Mammary epithelial cell (primary cell): ENCODE data around the gene HIP1.

Experiments
- EZH2 ChIP-seq: IDR thresholded peaks from 2 replicates; pipeline ENCODE4 v1.6.1; 2012; ENCODE audit warnings: low read length, inconsistent platforms, borderline replicate concordance
- TF ChIP-seq, protein P1 (sequence below), 2 donors: IDR thresholded peaks in 1 of 2; conservative IDR thresholded peaks in 1 of 2; 2 replicates each; pipeline ENCODE4 v1.5.1; 2011 to 2012; ENCODE audit warnings: inconsistent platforms in 2 of 2, low read length in 2 of 2, mild to moderate bottlenecking in 2 of 2, control low read depth in 1 of 2, low read depth in 1 of 2; ENCODE audit not compliant: insufficient read depth in 1 of 2; ENCODE audit errors: extremely low read depth in 1 of 2

- TF ChIP-seq, protein P1, sequence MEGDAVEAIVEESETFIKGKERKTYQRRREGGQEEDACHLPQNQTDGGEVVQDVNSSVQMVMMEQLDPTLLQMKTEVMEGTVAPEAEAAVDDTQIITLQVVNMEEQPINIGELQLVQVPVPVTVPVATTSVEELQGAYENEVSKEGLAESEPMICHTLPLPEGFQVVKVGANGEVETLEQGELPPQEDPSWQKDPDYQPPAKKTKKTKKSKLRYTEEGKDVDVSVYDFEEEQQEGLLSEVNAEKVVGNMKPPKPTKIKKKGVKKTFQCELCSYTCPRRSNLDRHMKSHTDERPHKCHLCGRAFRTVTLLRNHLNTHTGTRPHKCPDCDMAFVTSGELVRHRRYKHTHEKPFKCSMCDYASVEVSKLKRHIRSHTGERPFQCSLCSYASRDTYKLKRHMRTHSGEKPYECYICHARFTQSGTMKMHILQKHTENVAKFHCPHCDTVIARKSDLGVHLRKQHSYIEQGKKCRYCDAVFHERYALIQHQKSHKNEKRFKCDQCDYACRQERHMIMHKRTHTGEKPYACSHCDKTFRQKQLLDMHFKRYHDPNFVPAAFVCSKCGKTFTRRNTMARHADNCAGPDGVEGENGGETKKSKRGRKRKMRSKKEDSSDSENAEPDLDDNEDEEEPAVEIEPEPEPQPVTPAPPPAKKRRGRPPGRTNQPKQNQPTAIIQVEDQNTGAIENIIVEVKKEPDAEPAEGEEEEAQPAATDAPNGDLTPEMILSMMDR (conservative IDR thresholded peaks at IDR 0.05 in 1 of 2, IDR thresholded peaks at IDR 0.05 in 1 of 2; ENCODE audit: extremely low read depth in 1 of 2, insufficient read depth in 1 of 2, low read depth in 1 of 2, low read length in 2 of 2): no peak
- TF ChIP-seq EZH2: no peak
These were observed 49.3 kb downstream of the HIP1 start for GRCh38 chr7:75689246-75690099.
